Heart right ventricle (tissue), 16 donors: ENCODE data around the gene LPA. TPM values are rescaled to one million over a fixed set of nuclear protein-coding genes. Genes with fewer than 3 reads are reported as not detected.
"Not testable (repeated sequence)": the region's sequence is repeated elsewhere in the genome, so short reads cannot be mapped to it uniquely, and the experiment has no call there.

ENCODE experiments used
- ATAC-seq, 8 donors: fragments of 200-7000 bp; cut with Tn5 transposase; one replicate each; pipeline ENCODE4 v1.9.1; 2020; ENCODE audit warnings: mild to moderate bottlenecking in 8 of 8, moderate library complexity in 8 of 8, moderate number of reproducible peaks in 1 of 8
- DNase-seq, 2 donors: peaks; one replicate each; pipeline ENCODE4 v3.0.0-alpha.2; 2020
- H3K27ac ChIP-seq, 10 donors: fragments of 200-600 bp; sonication (generic) in 2 of 10; one replicate each; pipeline versions ENCODE4 v1.5.0 to v1.8.0; 2020 to 2022; ENCODE audit warnings: mild to moderate bottlenecking in 3 of 10
- H3K27me3 ChIP-seq, 7 donors: fragments of 200-600 bp; one replicate each; pipeline ENCODE4 v1.8.0; 2021 to 2022; ENCODE audit warnings: mild to moderate bottlenecking in 2 of 7
- H3K36me3 ChIP-seq, 9 donors: fragments of 200-600 bp; sonication (generic) in 1 of 9; one replicate each; pipeline versions ENCODE4 v1.5.0 to v1.8.0; 2020 to 2022; ENCODE audit warnings: mild to moderate bottlenecking in 2 of 9
- H3K4me1 ChIP-seq, 9 donors: fragments of 200-600 bp; sonication (generic) in 1 of 9; one replicate each; pipeline versions ENCODE4 v1.5.0 to v1.8.0; 2020 to 2022; ENCODE audit warnings: mild to moderate bottlenecking in 4 of 9
- H3K4me3 ChIP-seq, 10 donors: fragments of 200-600 bp; sonication (generic) in 2 of 10; one replicate each; pipeline versions ENCODE4 v1.5.0 to v1.8.0; 2020 to 2022; ENCODE audit warnings: mild to moderate bottlenecking in 7 of 10, moderate library complexity in 2 of 10
- H3K9me3 ChIP-seq, 11 donors: fragments of 200-600 bp in 10 of 11; sonication (generic) in 2 of 11; one replicate each; pipeline versions ENCODE4 v1.5.0 to v1.8.0; 2013 to 2022; ENCODE audit warnings: mild to moderate bottlenecking in 2 of 11, control low read depth in 1 of 11, moderate library complexity in 1 of 11
- WGBS, 2 donors: extraction: QIAGEN DNeasy Blood & Tissue Kit; methylation state at CpG; one replicate each; pipeline ENCODE4 v1.1.7; 2013; ENCODE audit warnings: inconsistent platforms in 1 of 2; 5-methylcytosine and 5-hydroxymethylcytosine counted together
- intact Hi-C, 10 donors: fragments of 100-400 bp; cut with DNase I; formaldehyde crosslinking; loops; one replicate each; pipeline versions ENCODE4 v1.11.1 to v1.14.2; 2022
- polyA plus RNA-seq, 2 donors: library from polyadenylated mRNA; stranded (reverse); fragments of 200-250 nt; gene quantifications; one replicate each; pipeline ENCODE4 v1.2.3, GENCODE V29; 2013
- total RNA-seq, 10 donors: library from RNA; stranded (reverse); fragmentation: NEBNext Ultra II Directional in 3 of 10; extraction: Animal tissue kit (Norgen Biotek cat#: 25700) in 3 of 10; gene quantifications; one replicate each; pipeline versions ENCODE4 v1.2.1 to v1.2.4, GENCODE V29; 2021 to 2023
- TF ChIP-seq, protein P1 (sequence below), 9 donors: fragments of 200-600 bp; sonication (generic) in 2 of 9; IDR thresholded peaks; one replicate each; pipeline versions ENCODE4 v1.5.0 to v1.8.0; 2021 to 2022; ENCODE audit warnings: antibody characterized with exemption in 9 of 9, mild to moderate bottlenecking in 5 of 9, moderate library complexity in 1 of 9
- donor health status: Arrhythmogenic right ventricular cardiomyopathy.
- donor health status: ischemic (EF 13 %, LVEDD 7.1; RV severe dilation, severe dysfunction).
- donor health status: healthy with polysubstance abuse.
- donor health status: DM: no; HTN: yes; CAD: no.
- donor health status: DM: no; HTN: no; CAD: no.
- donor health status: ischemic (EF 25% LVEDD 6.9; RV normal size, moderate dysfunction).
- donor health status: ischemic (EF 25% LVEDD 5.7; RV mildly dilated, moderate dysfunction).
- donor health status: healthy.
- donor health status: DM: yes; HTN: yes; CAD: no.
- donor health status: Ischemic cardiomyopathy.
- donor health status: ischemic (EF 35%, LVEDD 5.7; RV mildly dilated, moderate dysfunction).
- donor health status: nonischemic (EF 11% LVEDD 7.7; RV severe dilation, severe dysfunction).
- donor health status: DM: yes; HTN: yes; CAD: no.
- donor health status: PGD.
- donor health status: ischemic (EF 29% LVEDD 5.4; RV normal size, mild dysfunction).
- donor health status: nonischemic (EF 23%, LVEDD 6.1; RV moderate dilation, normal function).

LPA gene
- total and polyA plus RNA-seq, 12 donors, result not detected

DNA sequence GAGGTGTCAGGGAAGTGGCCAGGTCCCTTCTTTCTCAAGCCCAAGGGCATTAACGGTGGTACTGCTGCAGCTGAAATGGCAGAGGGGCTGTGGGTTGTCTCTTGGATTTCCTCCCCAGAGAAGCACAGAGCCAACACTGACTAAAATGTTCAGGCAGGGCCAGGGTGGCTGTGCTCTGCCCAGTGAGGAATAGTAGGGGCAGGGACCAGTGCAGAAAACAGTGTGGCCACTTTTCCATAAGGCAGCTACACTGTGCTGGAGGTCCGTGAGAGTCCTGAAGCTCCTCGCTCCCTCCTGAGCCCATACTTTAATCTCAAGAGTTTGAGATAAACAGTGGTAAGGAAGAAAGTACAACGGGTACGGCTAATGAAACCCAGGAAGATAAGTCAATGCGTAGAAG, 4.5 kb downstream of the LPA start:
- TF ChIP-seq, protein P1, sequence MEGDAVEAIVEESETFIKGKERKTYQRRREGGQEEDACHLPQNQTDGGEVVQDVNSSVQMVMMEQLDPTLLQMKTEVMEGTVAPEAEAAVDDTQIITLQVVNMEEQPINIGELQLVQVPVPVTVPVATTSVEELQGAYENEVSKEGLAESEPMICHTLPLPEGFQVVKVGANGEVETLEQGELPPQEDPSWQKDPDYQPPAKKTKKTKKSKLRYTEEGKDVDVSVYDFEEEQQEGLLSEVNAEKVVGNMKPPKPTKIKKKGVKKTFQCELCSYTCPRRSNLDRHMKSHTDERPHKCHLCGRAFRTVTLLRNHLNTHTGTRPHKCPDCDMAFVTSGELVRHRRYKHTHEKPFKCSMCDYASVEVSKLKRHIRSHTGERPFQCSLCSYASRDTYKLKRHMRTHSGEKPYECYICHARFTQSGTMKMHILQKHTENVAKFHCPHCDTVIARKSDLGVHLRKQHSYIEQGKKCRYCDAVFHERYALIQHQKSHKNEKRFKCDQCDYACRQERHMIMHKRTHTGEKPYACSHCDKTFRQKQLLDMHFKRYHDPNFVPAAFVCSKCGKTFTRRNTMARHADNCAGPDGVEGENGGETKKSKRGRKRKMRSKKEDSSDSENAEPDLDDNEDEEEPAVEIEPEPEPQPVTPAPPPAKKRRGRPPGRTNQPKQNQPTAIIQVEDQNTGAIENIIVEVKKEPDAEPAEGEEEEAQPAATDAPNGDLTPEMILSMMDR (IDR thresholded peaks at IDR 0.05), result no peak
- peaks cover 0 to 30% (median 9%) of the 10 kb centered on the region in 11 donors for H3K9me3 ChIP-seq
- H3K36me3 ChIP-seq, result no peaks in the 10 kb centered on the region
- ATAC-seq (no peak), DNase-seq (no peak)
- intact Hi-C loops, result no loop called here
- H3K27ac ChIP-seq, result no peak overlapping the region
- H3K4me3 ChIP-seq, result no peak overlapping the region
- no peaks in the 10 kb centered on the region for H3K4me1 ChIP-seq
- 71 to 83% methylated on average over 6 of the region's 6 CpGs for WGBS, 2 donors
- peaks cover 0 to 17% (median 2%) of the 10 kb centered on the region in 7 donors for H3K27me3 ChIP-seq

DNA sequence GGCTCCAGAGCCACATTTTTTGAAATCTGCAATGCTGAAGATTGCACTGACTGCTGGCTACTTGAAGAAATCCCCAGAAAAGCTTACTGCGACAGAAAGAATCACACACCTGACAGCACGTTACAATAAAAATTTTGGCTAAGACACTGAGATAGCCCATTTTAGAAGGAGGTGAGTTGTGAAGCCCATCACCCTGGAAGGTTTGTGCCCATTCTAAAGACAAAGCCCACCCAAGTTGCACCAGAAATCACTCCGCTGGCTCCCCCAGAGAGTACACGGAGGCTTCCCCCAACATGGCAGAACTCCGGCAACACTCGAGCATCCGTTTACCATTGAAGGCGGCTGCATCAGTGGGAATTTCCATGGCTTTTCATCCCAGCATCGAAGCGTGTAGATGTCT, 29.4 kb downstream of the LPA start:
- DNase-seq (no peak), ATAC-seq (no peak)
- no peaks in the 10 kb centered on the region for H3K4me1 ChIP-seq
- H3K4me3 ChIP-seq, result no peak overlapping the region
- H3K36me3 ChIP-seq, result no peaks in the 10 kb centered on the region
- H3K27ac ChIP-seq, result no peak overlapping the region
- WGBS, 2 donors, result 88% methylated on average over 10 of the region's 10 CpGs
- H3K27me3 ChIP-seq, result peaks cover 0 to 3% (median 0%) of the 10 kb centered on the region in 7 donors
- peaks cover 0 to 5% (median 0%) of the 10 kb centered on the region in 11 donors for H3K9me3 ChIP-seq
- TF ChIP-seq, protein P1 (IDR thresholded peaks at IDR 0.05), result no peak
- intact Hi-C loops, result no loop called here

DNA sequence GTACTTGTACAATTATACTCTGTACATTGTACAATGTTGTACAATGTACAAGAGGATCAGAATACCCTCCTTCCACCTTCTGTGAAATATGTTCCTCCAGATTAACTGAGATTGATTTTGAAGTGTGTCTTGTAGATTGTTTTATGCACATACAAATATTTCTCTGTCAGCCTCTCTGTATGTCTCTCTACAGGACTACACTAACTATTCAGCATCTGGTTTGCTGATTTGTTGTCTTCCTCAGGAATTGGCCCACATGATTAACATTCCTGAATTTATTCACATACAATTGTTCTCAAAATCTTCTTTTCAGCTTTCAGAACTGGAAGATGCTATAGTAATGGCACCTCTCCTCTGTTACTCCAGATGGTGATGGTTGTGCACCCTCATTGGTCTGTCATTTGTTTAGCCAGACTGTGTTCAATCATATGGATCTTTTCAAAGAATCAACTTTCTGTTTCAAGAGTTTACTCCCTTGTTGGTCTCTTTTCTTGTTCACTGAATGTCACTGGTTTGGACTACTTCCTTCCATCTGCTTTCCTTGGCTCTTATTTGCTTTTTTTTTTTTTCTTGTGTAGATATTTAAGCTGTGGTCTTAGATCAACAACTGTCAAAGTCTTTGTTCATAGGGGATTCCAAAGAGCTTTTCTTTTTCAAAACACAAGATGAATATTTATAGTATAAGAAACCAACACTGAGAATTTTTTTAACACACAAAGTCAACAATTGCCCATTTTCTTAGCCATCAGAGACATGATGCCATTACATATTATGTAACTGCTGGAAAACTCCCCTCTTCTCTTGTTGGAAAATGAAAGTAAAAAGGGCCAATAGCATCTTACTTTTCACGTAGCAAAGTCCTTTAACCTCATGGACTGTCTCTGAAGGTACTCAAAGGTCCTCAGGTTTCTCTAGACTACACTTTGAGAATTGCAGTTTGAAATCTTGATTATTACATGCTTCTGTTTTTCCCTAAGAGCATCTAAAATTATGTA, 67.9 kb downstream of the LPA start:
- WGBS, 2 donors, result 40 to 50% methylated on average over 1 of the region's 1 CpG
- Histone ChIP-seq H3K36me3 (no peaks in the 10 kb centered on the region), H3K4me1 (no peaks in the 10 kb centered on the region), H3K4me3 (peak overlapping the region in 1 of 10 donors; percentile 21), H3K27ac (no peak overlapping the region), H3K9me3 (peaks cover 0 to 4% (median 0%) of the 10 kb centered on the region in 11 donors), H3K27me3 (peaks cover 0 to 4% (median 0%) of the 10 kb centered on the region in 7 donors)
- TF ChIP-seq, protein P1 (IDR thresholded peaks at IDR 0.05), result no peak
- ATAC-seq (no peak), DNase-seq (no peak)
- intact Hi-C loops, result no loop called here

DNA sequence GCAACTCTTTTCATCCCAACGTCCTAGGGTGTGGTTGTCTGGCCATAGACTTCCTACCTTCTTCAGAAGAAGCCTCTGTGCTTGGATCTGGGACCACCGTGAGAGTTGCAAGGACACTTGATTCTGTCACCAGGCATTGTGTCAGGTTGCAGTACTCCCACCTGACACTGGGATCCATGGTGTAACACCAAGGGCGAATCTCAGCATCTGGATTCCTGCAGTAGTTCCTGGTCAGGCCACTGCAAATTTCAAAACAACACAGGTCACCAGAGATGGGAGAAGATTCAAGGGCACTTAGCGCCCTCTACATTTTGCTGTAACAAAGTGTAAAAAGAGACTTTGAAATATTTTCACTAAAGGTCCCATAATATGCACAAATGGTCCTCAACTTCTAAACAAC, 68.8 kb downstream of the LPA start:
- H3K27ac ChIP-seq, H3K36me3 ChIP-seq, intact Hi-C loops, H3K4me3 ChIP-seq, ATAC-seq, H3K9me3 ChIP-seq, H3K27me3 ChIP-seq, H3K4me1 ChIP-seq, DNase-seq: not testable (repeated sequence)
- 43 to 48% methylated on average over 4 of the region's 4 CpGs for WGBS, 2 donors

DNA sequence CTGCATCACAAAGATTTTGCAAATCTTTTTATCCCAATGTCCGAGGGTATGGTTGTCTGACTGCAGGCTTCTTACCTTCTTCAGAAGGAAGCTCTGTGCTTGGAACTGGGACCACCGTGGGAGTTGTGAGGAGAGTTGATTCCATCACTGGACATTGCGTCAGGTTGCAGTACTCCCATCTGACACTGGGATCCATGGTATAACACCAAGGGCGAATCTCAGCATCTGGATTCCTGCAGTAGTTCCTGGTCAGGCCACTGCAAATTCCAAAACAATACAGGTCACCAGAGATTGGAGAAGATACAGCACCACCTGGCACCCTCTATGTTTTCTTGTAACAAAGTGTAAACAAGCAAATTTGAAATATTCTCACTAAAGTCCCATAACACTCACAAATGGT, 77.7 kb downstream of the LPA start:
- DNase-seq (no peak), ATAC-seq (no peak)

More for the DNA sequence above, 77.7 kb downstream of the LPA start:
- intact Hi-C loops, result no loop called here
- Histone ChIP-seq H3K4me1 (no peaks in the 10 kb centered on the region), H3K9me3 (peaks cover 0 to 15% (median 0%) of the 10 kb centered on the region in 11 donors), H3K4me3 (no peak overlapping the region), H3K27me3 (peaks cover 0 to 7% (median 0%) of the 10 kb centered on the region in 7 donors), H3K27ac (no peak overlapping the region), H3K36me3 (no peaks in the 10 kb centered on the region)
- 73 to 75% methylated on average over 4 of the region's 4 CpGs for WGBS, 2 donors
- TF ChIP-seq, protein P1 (IDR thresholded peaks at IDR 0.05), result no peak
